ENCODE measurements around the gene TXNL4A. TPM values are rescaled to one million over a fixed set of nuclear protein-coding genes. Genes with fewer than 3 reads are reported as not detected.

Gene TXNL4A
- total and polyA plus RNA-seq, 4 donors = 29.9 to 101 (median 85.2) TPM

GRCh38 chr18:79965119-79965902 is 23.1 kb downstream of the TXNL4A start:
- peaks cover 0 to 3% (median 1%) of the 10 kb centered on the region in 4 donors for H3K36me3 ChIP-seq (ENCODE audit: control insufficient read depth in 4 of 4, insufficient read depth in 4 of 4, low read length in 4 of 4)
- ATAC-seq (ENCODE audit: insufficient read depth, low FRiP score) (peak; percentile 58), DNase-seq (peak; percentile 59 to 74 (median 70))
- 8 to 9% methylated on average over 24 of the region's 24 CpGs for WGBS, 2 donors
- H3K9ac ChIP-seq (ENCODE audit: insufficient read depth in 1 of 2, low read length in 2 of 2) = peak overlapping the region in 1 of 2 donors; percentile 68
- no peak for TF ChIP-seq CTCF (IDR thresholded peaks at IDR 0.05; ENCODE audit: control extremely low read depth, extremely low read depth)
- peaks cover 0 to 18% (median 14%) of the 10 kb centered on the region in 5 donors for H3K4me1 ChIP-seq (ENCODE audit: control insufficient read depth in 5 of 5, insufficient read depth in 5 of 5, low read length in 5 of 5)
- peaks cover 0 to 3% (median 0%) of the 10 kb centered on the region in 4 donors for H3K9me3 ChIP-seq (ENCODE audit: control insufficient read depth in 4 of 4, insufficient read depth in 3 of 4, low read length in 3 of 4)
- H3K4me3 ChIP-seq = peak overlapping the region; percentile 76
- peaks cover 0 to 7% (median 0%) of the 10 kb centered on the region in 3 donors for H3K27me3 ChIP-seq (ENCODE audit: control insufficient read depth in 3 of 3, insufficient read depth in 3 of 3, low read length in 2 of 3)
- H3K27ac ChIP-seq (ENCODE audit: low read depth in 1 of 2, low read length in 1 of 2) = peak overlapping the region; percentile 82 to 96

- Histone ChIP-seq H3K4me3 (peak within 1 kb of the TSS; percentile 76), H3K9me3 (ENCODE audit: control insufficient read depth in 4 of 4, insufficient read depth in 3 of 4, low read length in 3 of 4) (peaks cover 0 to 3% (median 0%) of the 10 kb centered on the region in 4 donors), H3K36me3 (ENCODE audit: control insufficient read depth in 4 of 4, insufficient read depth in 4 of 4, low read length in 4 of 4) (peaks cover 0 to 3% (median 1%) of the 10 kb centered on the region in 4 donors), H3K9ac (ENCODE audit: insufficient read depth in 1 of 2, low read length in 2 of 2) (peak within 1 kb of the TSS in 1 of 2 donors; percentile 68), H3K27ac (ENCODE audit: low read depth in 1 of 2, low read length in 1 of 2) (peak within 1 kb of the TSS; percentile 82 to 96), H3K4me1 (ENCODE audit: control insufficient read depth in 5 of 5, insufficient read depth in 5 of 5, low read length in 5 of 5) (peaks cover 0 to 23% (median 18%) of the 10 kb centered on the region in 5 donors), H3K27me3 (ENCODE audit: control insufficient read depth in 3 of 3, insufficient read depth in 3 of 3, low read length in 2 of 3) (peaks cover 0 to 7% (median 0%) of the 10 kb centered on the region in 3 donors)
- TF ChIP-seq CTCF (IDR thresholded peaks at IDR 0.05; ENCODE audit: control extremely low read depth, extremely low read depth) = no peak
- 2 to 5% methylated on average over 39 to 73 of the region's 73 CpGs for WGBS, 2 donors
- ATAC-seq (ENCODE audit: insufficient read depth, low FRiP score) = peak; percentile 79
- DNase-seq = peak; percentile 47 to 72 (median 65)
Observed at GRCh38 chr18:79964330-79965118, 23.8 kb downstream of the TXNL4A start, which contains the start of gene HSBP1L1. HSBP1L1 (plus strand) TSS chr18:79964643; CDS start chr18:79964736, 93 bp downstream.

- ATAC-seq (ENCODE audit: insufficient read depth, low FRiP score) (no peak), DNase-seq (no peak)
- H3K9me3 ChIP-seq (ENCODE audit: control insufficient read depth in 4 of 4, insufficient read depth in 3 of 4, low read length in 3 of 4) = peaks cover 0 to 3% (median 0%) of the 10 kb centered on the region in 4 donors
- H3K4me1 ChIP-seq (ENCODE audit: control insufficient read depth in 5 of 5, insufficient read depth in 5 of 5, low read length in 5 of 5) = peaks cover 0 to 25% (median 18%) of the 10 kb centered on the region in 5 donors
- H3K36me3 ChIP-seq (ENCODE audit: control insufficient read depth in 4 of 4, insufficient read depth in 4 of 4, low read length in 4 of 4) = peaks cover 0 to 3% (median 1%) of the 10 kb centered on the region in 4 donors
- 83 to 89% methylated on average over 26 to 30 of the region's 30 CpGs for WGBS, 2 donors
- peak overlapping the region; percentile 76 for H3K4me3 ChIP-seq
- H3K27me3 ChIP-seq (ENCODE audit: control insufficient read depth in 3 of 3, insufficient read depth in 3 of 3, low read length in 2 of 3) = peaks cover 0 to 7% (median 0%) of the 10 kb centered on the region in 3 donors
- peak overlapping the region in 1 of 2 donors; percentile 96 for H3K27ac ChIP-seq (ENCODE audit: low read depth in 1 of 2, low read length in 1 of 2)
- no peak for TF ChIP-seq CTCF (IDR thresholded peaks at IDR 0.05; ENCODE audit: control extremely low read depth, extremely low read depth)
- peak overlapping the region in 1 of 2 donors; percentile 11 for H3K9ac ChIP-seq (ENCODE audit: insufficient read depth in 1 of 2, low read length in 2 of 2)
Observed at GRCh38 chr18:79963658-79964329, 24.6 kb downstream of the TXNL4A start.
